Measurements from ENCODE around the gene FGFR2.
"Not testable (repeated sequence)": the region's sequence is repeated elsewhere in the genome, so short reads cannot be mapped to it uniquely, and the experiment has no call there.

The FGFR2 gene

GRCh38 chr10:121583857-121584256 is 14.4 kb downstream of the FGFR2 start:
- no peak for DNase-seq

- no peak for DNase-seq
These were observed 15.0 kb downstream of the FGFR2 start for GRCh38 chr10:121583258-121583657.

- DNase-seq, result no peak
These were observed 17.7 kb downstream of the FGFR2 start for GRCh38 chr10:121580276-121581116.

GRCh38 chr10:121579656-121580055 is 18.6 kb downstream of the FGFR2 start:
- no peak for DNase-seq

- no peak for DNase-seq
These were observed 19.3 kb downstream of the FGFR2 start for GRCh38 chr10:121578965-121579364.

GRCh38 chr10:121578298-121578697 is 19.9 kb downstream of the FGFR2 start:
- DNase-seq, result no peak

- no peak for DNase-seq
These were observed 20.7 kb downstream of the FGFR2 start for GRCh38 chr10:121577568-121577967.

GRCh38 chr10:121576139-121576538 is 22.1 kb downstream of the FGFR2 start:
- no peak for DNase-seq

- DNase-seq, result no peak
These were observed 23.6 kb downstream of the FGFR2 start for GRCh38 chr10:121574519-121575166.

- DNase-seq, result no peak
These were observed 24.7 kb downstream of the FGFR2 start for GRCh38 chr10:121573538-121573941.

- DNase-seq, result no peak
These were observed 25.2 kb downstream of the FGFR2 start for GRCh38 chr10:121572859-121573537.

- DNase-seq, result no peak
These were observed 27.9 kb downstream of the FGFR2 start for GRCh38 chr10:121570315-121570714.

- DNase-seq, result no peak
These were observed 30.0 kb downstream of the FGFR2 start for GRCh38 chr10:121568275-121568674.

GRCh38 chr10:121567569-121567968 is 30.7 kb downstream of the FGFR2 start:
- no peak for DNase-seq

- no peak for DNase-seq
These were observed 31.5 kb downstream of the FGFR2 start for GRCh38 chr10:121566755-121567154.

- DNase-seq, result no peak
These were observed 38.8 kb downstream of the FGFR2 start for GRCh38 chr10:121559326-121560026.

- no peak for DNase-seq
These were observed 40.0 kb downstream of the FGFR2 start for GRCh38 chr10:121558238-121558637.

- no peak for DNase-seq
These were observed 41.2 kb downstream of the FGFR2 start for GRCh38 chr10:121556918-121557573.

GRCh38 chr10:121556455-121556854 is 41.8 kb downstream of the FGFR2 start:
- DNase-seq, result no peak

- DNase-seq, result not testable (repeated sequence)
These were observed 43.3 kb downstream of the FGFR2 start for GRCh38 chr10:121554916-121555315.

- no peak for DNase-seq
These were observed 44.6 kb downstream of the FGFR2 start for GRCh38 chr10:121553511-121554264.

- no peak for DNase-seq
These were observed 45.5 kb downstream of the FGFR2 start for GRCh38 chr10:121552746-121553145.
